Measurements from ENCODE around the gene SH3D21. TPM values are rescaled to one million over a fixed set of nuclear protein-coding genes. Genes with fewer than 3 reads are reported as not detected.

The SH3D21 gene
- total and polyA plus RNA-seq, 10 of the 15 experiments (the other 5 are each of a cell fraction or from before 2014, with no cell fraction given): 0.06 to 5.9 (median 2.4) TPM

GRCh38 chr1:36327421-36328087, 21.4 kb downstream of the SH3D21 start (continued):
- TF ChIP-seq E2F8 (IDR thresholded peaks at IDR 0.05; ENCODE audit: low read depth, partially characterized antibody) (no peak), MEF2B (IDR thresholded peaks at IDR 0.05; ENCODE audit: partially characterized antibody, poor library complexity, severe bottlenecking) (no peak), MTA3 (IDR thresholded peaks at IDR 0.05; ENCODE audit: borderline replicate concordance, low read length) (no peak), NRF1 (conservative IDR thresholded peaks at IDR 0.05; ENCODE audit: low read depth, low read length) (no peak)

GRCh38 chr1:36328088-36328480, 21.9 kb downstream of the SH3D21 start:
- Histone ChIP-seq H3K4me3 (no peak overlapping the region), H3K4me1 (ENCODE audit: control insufficient read depth, insufficient read depth, low read length) (peaks cover 9% of the 10 kb centered on the region), H3K9ac (ENCODE audit: control insufficient read depth, insufficient read depth, low read length) (no peak overlapping the region), H3K79me2 (ENCODE audit: control insufficient read depth, insufficient read depth, low read length) (no peaks in the 10 kb centered on the region), H3K27ac (ENCODE audit: control insufficient read depth, insufficient read depth) (no peak overlapping the region), H3K27me3 (replicated peaks in 1 of 2; ENCODE audit: control insufficient read depth in 2 of 2, insufficient read depth in 2 of 2, low read length in 1 of 2) (no peaks in the 10 kb centered on the region), H2AFZ (ENCODE audit: control insufficient read depth, low read depth, low read length) (no peak overlapping the region), H4K20me1 (ENCODE audit: control insufficient read depth, insufficient read depth) (no peaks in the 10 kb centered on the region), H3K4me2 (ENCODE audit: control insufficient read depth, insufficient read depth) (no peak overlapping the region), H3K9me3 (replicated peaks; ENCODE audit: control insufficient read depth, insufficient read depth, low read length) (no peaks in the 10 kb centered on the region), H3K36me3 (ENCODE audit: control insufficient read depth in 2 of 2, insufficient read depth in 2 of 2, low read length in 1 of 2) (no peaks in the 10 kb centered on the region)
- in situ Hi-C loops (cut with MboI) (no loop called here), intact Hi-C loops (cut with micrococcal nuclease; ENCODE audit: unreplicated experiment) (no loop called here)
- no peak for ATAC-seq
- ChIA-PET CTCF (no interaction called here), POLR2A (no interaction called here), SMC1A (ENCODE audit: uncharacterized antibody, unreplicated experiment) (no interaction called here), RAD21 (ENCODE audit: unreplicated experiment) (no interaction called here)
- TF ChIP-seq TAF1 (IDR thresholded peaks at IDR 0.05; ENCODE audit: borderline replicate concordance, low read depth, low read length) (no peak), USF2 (IDR thresholded peaks at IDR 0.05; ENCODE audit: borderline replicate concordance, low read depth, low read length) (no peak), MLLT1 (IDR thresholded peaks at IDR 0.05) (no peak), TCF3 (IDR thresholded peaks at IDR 0.05; ENCODE audit: borderline replicate concordance, insufficient read depth, low read depth, low read length) (no peak), FOXM1 (IDR thresholded peaks at IDR 0.05; ENCODE audit: low read depth, low read length) (no peak), HSF1 (IDR thresholded peaks at IDR 0.05; ENCODE audit: low read depth, low read length) (no peak), LARP7 (IDR thresholded peaks at IDR 0.05) (no peak), PAX8 (IDR thresholded peaks at IDR 0.05) (no peak), ZNF274 (IDR thresholded peaks at IDR 0.05; ENCODE audit: insufficient read depth, insufficient read length) (no peak)
- no peak for DNase-seq (ENCODE audit: low read depth, low spot score)
- 22% methylated on average over 6 of the region's 6 CpGs for WGBS (ENCODE audit: insufficient coverage, insufficient replicate concordance, low lambda C conversion rate, missing lambda C conversion rate)
- BruUV-seq (replicated peaks): no TSS peak
- no peak for FAIRE-seq
